Measurements from ENCODE around the gene ANAPC13.

DNA sequence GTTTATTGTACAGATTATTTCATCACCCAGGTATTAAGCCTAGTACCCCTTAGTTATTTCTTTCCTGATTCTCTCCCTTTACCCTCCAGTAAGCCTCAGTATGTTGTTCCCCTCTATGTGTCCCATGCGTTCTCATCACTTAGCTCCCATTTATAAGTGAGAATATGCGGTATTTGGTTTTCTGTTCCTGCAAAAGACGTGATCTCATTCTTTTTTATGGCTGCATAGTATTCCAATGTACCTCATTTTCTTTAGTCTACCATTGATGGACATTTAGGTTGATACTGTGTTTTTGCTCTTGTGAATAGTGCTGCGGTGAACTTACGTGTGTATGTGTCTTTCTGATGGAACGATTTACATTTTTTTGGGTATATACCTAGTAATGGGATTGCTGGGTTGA lies 36.8 kb upstream of the ANAPC13 start:
- TF ChIP-seq, protein P1, sequence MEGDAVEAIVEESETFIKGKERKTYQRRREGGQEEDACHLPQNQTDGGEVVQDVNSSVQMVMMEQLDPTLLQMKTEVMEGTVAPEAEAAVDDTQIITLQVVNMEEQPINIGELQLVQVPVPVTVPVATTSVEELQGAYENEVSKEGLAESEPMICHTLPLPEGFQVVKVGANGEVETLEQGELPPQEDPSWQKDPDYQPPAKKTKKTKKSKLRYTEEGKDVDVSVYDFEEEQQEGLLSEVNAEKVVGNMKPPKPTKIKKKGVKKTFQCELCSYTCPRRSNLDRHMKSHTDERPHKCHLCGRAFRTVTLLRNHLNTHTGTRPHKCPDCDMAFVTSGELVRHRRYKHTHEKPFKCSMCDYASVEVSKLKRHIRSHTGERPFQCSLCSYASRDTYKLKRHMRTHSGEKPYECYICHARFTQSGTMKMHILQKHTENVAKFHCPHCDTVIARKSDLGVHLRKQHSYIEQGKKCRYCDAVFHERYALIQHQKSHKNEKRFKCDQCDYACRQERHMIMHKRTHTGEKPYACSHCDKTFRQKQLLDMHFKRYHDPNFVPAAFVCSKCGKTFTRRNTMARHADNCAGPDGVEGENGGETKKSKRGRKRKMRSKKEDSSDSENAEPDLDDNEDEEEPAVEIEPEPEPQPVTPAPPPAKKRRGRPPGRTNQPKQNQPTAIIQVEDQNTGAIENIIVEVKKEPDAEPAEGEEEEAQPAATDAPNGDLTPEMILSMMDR (IDR thresholded peaks at IDR 0.05): no peak
- no peak for TF ChIP-seq POLR2A (IDR thresholded peaks at IDR 0.05)
